GM23338 (cell line): Measurements from ENCODE around the gene SH3BP5. TPM values are rescaled to one million over a fixed set of nuclear protein-coding genes. Genes with fewer than 3 reads are reported as not detected.

Experiments used
- ATAC-seq: fragments of 200-7000 bp; cut with Tn5 transposase; 3 replicates; pipeline ENCODE4 v1.9.1; 2020
- DNase-seq: peaks from one replicate; pipeline ENCODE4 v3.0.0-alpha.2; 2015; ENCODE audit warnings: low spot score
- H2AFZ ChIP-seq: fragments of 200-600 bp; sonication (generic); 2 replicates; pipeline ENCODE4 v1.8.0; 2016; ENCODE audit warnings: antibody characterized with exemption, mild to moderate bottlenecking, moderate library complexity
- H3F3A ChIP-seq: fragments of 200-600 bp; sonication (generic); replicated peaks from 2 replicates; pipeline ENCODE4 v1.8.0; 2017; ENCODE audit warnings: antibody characterized with exemption, mixed run types, low read depth
- H3K27ac ChIP-seq: fragments of 200-600 bp; sonication (generic); 2 replicates; pipeline ENCODE4 v1.6.1; 2016; ENCODE audit warnings: low read depth
- H3K27me3 ChIP-seq: fragments of 200-600 bp; sonication (generic); 2 replicates; pipeline ENCODE4 v1.8.0; 2016; ENCODE audit warnings: mild to moderate bottlenecking, mixed run types, moderate library complexity; ENCODE audit not compliant: insufficient read depth
- H3K36me3 ChIP-seq: fragments of 200-600 bp; sonication (generic); 2 replicates; pipeline ENCODE4 v1.8.0; 2016; ENCODE audit warnings: mild to moderate bottlenecking; ENCODE audit not compliant: insufficient read depth
- H3K4me1 ChIP-seq: fragments of 200-600 bp; sonication (generic); 2 replicates; pipeline ENCODE4 v1.8.0; 2016; ENCODE audit warnings: mild to moderate bottlenecking, moderate library complexity; ENCODE audit not compliant: insufficient read depth
- H3K4me2 ChIP-seq: fragments of 200-600 bp; sonication (generic); 2 replicates; pipeline ENCODE4 v1.7.1; 2017; ENCODE audit warnings: mixed run types
- H3K4me3 ChIP-seq: fragments of 200-600 bp; sonication (generic); 2 replicates; pipeline ENCODE4 v1.6.1; 2016; ENCODE audit warnings: mixed run types
- H3K79me2 ChIP-seq: fragments of 200-600 bp; sonication (generic); replicated peaks from 2 replicates; pipeline ENCODE4 v1.8.0; 2017; ENCODE audit warnings: mild to moderate bottlenecking; ENCODE audit not compliant: insufficient read depth
- H3K9me2 ChIP-seq: fragments of 200-600 bp; sonication (generic); 2 replicates; pipeline ENCODE4 v1.8.0; 2017; ENCODE audit not compliant: insufficient read depth
- H4K20me1 ChIP-seq: fragments of 200-600 bp; sonication (generic); replicated peaks from 2 replicates; pipeline ENCODE4 v1.8.0; 2017; ENCODE audit warnings: mild to moderate bottlenecking; ENCODE audit not compliant: insufficient read depth
- H3K27ac Mint-ChIP-seq: 2 replicates; pipeline ENCODE4 v1.8.0; 2020; ENCODE audit warnings: inconsistent platforms, mild to moderate bottlenecking, moderate library complexity, mixed read lengths
- H3K27me3 Mint-ChIP-seq: 3 replicates; pipeline ENCODE4 v1.8.0; 2022; ENCODE audit warnings: low read depth, mild to moderate bottlenecking, moderate library complexity, mixed read lengths, inconsistent platforms; ENCODE audit not compliant: insufficient read depth, poor library complexity
- H3K36me3 Mint-ChIP-seq: 3 replicates; pipeline ENCODE4 v1.8.0; 2021; ENCODE audit warnings: low read depth, mild to moderate bottlenecking, inconsistent platforms, moderate library complexity, mixed read lengths
- H3K4me1 Mint-ChIP-seq: 3 replicates; pipeline ENCODE4 v1.8.0; 2020; ENCODE audit warnings: mild to moderate bottlenecking, inconsistent platforms, mixed read lengths
- H3K4me3 Mint-ChIP-seq: 3 replicates; pipeline ENCODE4 v1.8.0; 2021; ENCODE audit warnings: moderate library complexity, mild to moderate bottlenecking, inconsistent platforms, mixed read lengths
- H3K9me3 Mint-ChIP-seq: 3 replicates; pipeline ENCODE4 v1.8.0; 2020; ENCODE audit warnings: moderate library complexity, mild to moderate bottlenecking, inconsistent platforms, mixed read lengths
- NANOG ChIP-seq: IDR thresholded peaks from 2 replicates; pipeline ENCODE4 v1.6.1; 2016; ENCODE audit warnings: antibody characterized with exemption, borderline replicate concordance
- POLR2AphosphoS5 ChIP-seq: IDR thresholded peaks from 2 replicates; pipeline ENCODE4 v1.6.1; 2016; ENCODE audit warnings: antibody characterized with exemption, low read depth
- polyA plus RNA-seq: library from polyadenylated mRNA; unstranded; fragments of >200 nt; fragmentation: Nextera tagmentation; extraction: Ambion mirVana; gene quantifications from 2 replicates; pipeline ENCODE4 v1.2.1, GENCODE V29; 2016
- total RNA-seq: library from RNA; depleted of rRNA; stranded (reverse); fragments of >200 nt; shearing (Covaris generic); gene quantifications from 2 replicates; pipeline ENCODE4 v1.2.3, GENCODE V29; 2014
- TF ChIP-seq, protein P1 (sequence below): IDR thresholded peaks from one replicate; pipeline ENCODE4 v1.6.1; 2018; ENCODE audit warnings: antibody characterized with exemption; ENCODE audit not compliant: unreplicated experiment
- TF ChIP-seq, protein P2 (sequence below), 2 experiments: fragments of 200-600 bp in 1 of 2; sonication (generic) in 1 of 2; conservative IDR thresholded peaks; 2 replicates each; pipeline versions ENCODE4 v1.5.1 to v1.6.1; 2016 to 2017; ENCODE audit warnings: antibody characterized with exemption in 2 of 2, low read depth in 2 of 2, mild to moderate bottlenecking in 2 of 2, moderate library complexity in 1 of 2
- TF ChIP-seq, protein P3 (sequence below): fragments of 250-450 bp; sonication (Bioruptor Pico); IDR thresholded peaks from 2 replicates; pipeline ENCODE4 v1.5.0; 2020; ENCODE audit warnings: mild to moderate bottlenecking, moderate library complexity

The SH3BP5 gene
- total and polyA plus RNA-seq, 2 experiments from 2014 or later: 5.8 to 9.1 TPM

DNA sequence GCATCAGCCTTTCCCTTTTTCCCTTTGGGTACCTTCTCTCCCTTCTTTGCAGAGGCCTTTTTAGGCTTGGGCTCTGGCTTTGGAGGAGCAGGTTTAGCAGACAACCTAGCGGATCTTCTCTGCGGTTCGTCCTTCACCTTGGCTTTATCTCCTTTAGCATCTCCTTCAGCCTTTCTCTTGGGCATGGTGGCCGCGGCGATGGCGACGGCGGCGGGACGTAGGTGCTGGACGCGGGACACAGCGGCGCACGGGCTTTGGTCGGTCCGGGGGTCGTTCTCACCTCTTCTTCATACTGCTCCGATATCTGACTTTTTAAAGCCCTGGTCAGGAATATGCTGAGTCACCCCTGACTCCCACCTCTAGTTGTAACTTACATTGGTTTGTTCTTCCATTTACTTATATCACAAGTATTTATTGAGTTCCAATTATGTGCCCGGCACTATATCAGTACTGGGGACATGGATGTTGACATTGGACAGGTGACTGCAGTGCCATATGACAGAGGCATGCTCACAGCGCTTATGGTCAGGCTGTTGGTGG is 43.1 kb upstream of the SH3BP5 start:
- Histone ChIP-seq H3K36me3 (no peaks in the 10 kb centered on the region), H3K4me3 (no peak overlapping the region), H4K20me1 (no peaks in the 10 kb centered on the region), H3K9me2 (no peaks in the 10 kb centered on the region), H2AFZ (peak overlapping the region; percentile 84), H3F3A (no peaks in the 10 kb centered on the region), H3K4me2 (no peak overlapping the region), H3K27ac (no peak overlapping the region), H3K4me1 (no peaks in the 10 kb centered on the region; the same call in 1 of the 2 replicates), H3K79me2 (no peaks in the 10 kb centered on the region), H3K27me3 (no peaks in the 10 kb centered on the region)
- no peak overlapping the region for H3K27ac Mint-ChIP-seq
- H3K9me3 Mint-ChIP-seq: no peaks in the 10 kb centered on the region
- H3K4me3 Mint-ChIP-seq: no peak overlapping the region; the same call in 2 of the 3 replicates
- TF ChIP-seq, protein P1, sequence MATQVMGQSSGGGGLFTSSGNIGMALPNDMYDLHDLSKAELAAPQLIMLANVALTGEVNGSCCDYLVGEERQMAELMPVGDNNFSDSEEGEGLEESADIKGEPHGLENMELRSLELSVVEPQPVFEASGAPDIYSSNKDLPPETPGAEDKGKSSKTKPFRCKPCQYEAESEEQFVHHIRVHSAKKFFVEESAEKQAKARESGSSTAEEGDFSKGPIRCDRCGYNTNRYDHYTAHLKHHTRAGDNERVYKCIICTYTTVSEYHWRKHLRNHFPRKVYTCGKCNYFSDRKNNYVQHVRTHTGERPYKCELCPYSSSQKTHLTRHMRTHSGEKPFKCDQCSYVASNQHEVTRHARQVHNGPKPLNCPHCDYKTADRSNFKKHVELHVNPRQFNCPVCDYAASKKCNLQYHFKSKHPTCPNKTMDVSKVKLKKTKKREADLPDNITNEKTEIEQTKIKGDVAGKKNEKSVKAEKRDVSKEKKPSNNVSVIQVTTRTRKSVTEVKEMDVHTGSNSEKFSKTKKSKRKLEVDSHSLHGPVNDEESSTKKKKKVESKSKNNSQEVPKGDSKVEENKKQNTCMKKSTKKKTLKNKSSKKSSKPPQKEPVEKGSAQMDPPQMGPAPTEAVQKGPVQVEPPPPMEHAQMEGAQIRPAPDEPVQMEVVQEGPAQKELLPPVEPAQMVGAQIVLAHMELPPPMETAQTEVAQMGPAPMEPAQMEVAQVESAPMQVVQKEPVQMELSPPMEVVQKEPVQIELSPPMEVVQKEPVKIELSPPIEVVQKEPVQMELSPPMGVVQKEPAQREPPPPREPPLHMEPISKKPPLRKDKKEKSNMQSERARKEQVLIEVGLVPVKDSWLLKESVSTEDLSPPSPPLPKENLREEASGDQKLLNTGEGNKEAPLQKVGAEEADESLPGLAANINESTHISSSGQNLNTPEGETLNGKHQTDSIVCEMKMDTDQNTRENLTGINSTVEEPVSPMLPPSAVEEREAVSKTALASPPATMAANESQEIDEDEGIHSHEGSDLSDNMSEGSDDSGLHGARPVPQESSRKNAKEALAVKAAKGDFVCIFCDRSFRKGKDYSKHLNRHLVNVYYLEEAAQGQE: no peak
- TF ChIP-seq, protein P2, sequence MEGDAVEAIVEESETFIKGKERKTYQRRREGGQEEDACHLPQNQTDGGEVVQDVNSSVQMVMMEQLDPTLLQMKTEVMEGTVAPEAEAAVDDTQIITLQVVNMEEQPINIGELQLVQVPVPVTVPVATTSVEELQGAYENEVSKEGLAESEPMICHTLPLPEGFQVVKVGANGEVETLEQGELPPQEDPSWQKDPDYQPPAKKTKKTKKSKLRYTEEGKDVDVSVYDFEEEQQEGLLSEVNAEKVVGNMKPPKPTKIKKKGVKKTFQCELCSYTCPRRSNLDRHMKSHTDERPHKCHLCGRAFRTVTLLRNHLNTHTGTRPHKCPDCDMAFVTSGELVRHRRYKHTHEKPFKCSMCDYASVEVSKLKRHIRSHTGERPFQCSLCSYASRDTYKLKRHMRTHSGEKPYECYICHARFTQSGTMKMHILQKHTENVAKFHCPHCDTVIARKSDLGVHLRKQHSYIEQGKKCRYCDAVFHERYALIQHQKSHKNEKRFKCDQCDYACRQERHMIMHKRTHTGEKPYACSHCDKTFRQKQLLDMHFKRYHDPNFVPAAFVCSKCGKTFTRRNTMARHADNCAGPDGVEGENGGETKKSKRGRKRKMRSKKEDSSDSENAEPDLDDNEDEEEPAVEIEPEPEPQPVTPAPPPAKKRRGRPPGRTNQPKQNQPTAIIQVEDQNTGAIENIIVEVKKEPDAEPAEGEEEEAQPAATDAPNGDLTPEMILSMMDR (conservative IDR thresholded peaks at IDR 0.05; ENCODE audit: low read depth in 2 of 2): no peak
- TF ChIP-seq POLR2AphosphoS5 (no peak), NANOG (no peak)
- TF ChIP-seq, protein P3, sequence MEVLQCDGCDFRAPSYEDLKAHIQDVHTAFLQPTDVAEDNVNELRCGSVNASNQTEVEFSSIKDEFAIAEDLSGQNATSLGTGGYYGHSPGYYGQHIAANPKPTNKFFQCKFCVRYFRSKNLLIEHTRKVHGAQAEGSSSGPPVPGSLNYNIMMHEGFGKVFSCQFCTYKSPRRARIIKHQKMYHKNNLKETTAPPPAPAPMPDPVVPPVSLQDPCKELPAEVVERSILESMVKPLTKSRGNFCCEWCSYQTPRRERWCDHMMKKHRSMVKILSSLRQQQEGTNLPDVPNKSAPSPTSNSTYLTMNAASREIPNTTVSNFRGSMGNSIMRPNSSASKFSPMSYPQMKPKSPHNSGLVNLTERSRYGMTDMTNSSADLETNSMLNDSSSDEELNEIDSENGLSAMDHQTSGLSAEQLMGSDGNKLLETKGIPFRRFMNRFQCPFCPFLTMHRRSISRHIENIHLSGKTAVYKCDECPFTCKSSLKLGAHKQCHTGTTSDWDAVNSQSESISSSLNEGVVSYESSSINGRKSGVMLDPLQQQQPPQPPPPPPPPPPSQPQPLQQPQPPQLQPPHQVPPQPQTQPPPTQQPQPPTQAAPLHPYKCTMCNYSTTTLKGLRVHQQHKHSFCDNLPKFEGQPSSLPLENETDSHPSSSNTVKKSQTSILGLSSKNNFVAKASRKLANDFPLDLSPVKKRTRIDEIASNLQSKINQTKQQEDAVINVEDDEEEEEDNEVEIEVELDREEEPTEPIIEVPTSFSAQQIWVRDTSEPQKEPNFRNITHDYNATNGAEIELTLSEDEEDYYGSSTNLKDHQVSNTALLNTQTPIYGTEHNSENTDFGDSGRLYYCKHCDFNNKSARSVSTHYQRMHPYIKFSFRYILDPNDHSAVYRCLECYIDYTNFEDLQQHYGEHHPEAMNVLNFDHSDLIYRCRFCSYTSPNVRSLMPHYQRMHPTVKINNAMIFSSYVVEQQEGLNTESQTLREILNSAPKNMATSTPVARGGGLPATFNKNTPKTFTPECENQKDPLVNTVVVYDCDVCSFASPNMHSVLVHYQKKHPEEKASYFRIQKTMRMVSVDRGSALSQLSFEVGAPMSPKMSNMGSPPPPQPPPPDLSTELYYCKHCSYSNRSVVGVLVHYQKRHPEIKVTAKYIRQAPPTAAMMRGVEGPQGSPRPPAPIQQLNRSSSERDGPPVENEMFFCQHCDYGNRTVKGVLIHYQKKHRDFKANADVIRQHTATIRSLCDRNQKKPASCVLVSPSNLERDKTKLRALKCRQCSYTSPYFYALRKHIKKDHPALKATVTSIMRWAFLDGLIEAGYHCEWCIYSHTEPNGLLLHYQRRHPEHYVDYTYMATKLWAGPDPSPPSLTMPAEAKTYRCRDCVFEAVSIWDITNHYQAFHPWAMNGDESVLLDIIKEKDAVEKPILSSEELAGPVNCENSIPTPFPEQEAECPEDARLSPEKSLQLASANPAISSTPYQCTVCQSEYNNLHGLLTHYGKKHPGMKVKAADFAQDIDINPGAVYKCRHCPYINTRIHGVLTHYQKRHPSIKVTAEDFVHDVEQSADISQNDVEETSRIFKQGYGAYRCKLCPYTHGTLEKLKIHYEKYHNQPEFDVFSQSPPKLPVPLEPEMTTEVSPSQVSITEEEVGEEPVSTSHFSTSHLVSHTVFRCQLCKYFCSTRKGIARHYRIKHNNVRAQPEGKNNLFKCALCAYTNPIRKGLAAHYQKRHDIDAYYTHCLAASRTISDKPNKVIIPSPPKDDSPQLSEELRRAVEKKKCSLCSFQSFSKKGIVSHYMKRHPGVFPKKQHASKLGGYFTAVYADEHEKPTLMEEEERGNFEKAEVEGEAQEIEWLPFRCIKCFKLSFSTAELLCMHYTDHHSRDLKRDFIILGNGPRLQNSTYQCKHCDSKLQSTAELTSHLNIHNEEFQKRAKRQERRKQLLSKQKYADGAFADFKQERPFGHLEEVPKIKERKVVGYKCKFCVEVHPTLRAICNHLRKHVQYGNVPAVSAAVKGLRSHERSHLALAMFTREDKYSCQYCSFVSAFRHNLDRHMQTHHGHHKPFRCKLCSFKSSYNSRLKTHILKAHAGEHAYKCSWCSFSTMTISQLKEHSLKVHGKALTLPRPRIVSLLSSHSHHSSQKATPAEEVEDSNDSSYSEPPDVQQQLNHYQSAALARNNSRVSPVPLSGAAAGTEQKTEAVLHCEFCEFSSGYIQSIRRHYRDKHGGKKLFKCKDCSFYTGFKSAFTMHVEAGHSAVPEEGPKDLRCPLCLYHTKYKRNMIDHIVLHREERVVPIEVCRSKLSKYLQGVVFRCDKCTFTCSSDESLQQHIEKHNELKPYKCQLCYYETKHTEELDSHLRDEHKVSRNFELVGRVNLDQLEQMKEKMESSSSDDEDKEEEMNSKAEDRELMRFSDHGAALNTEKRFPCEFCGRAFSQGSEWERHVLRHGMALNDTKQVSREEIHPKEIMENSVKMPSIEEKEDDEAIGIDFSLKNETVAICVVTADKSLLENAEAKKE (CRISPR knock-in tag): no peak
- no peaks in the 10 kb centered on the region for H3K36me3 Mint-ChIP-seq
- DNase-seq: no peak
- peaks cover 5% of the 10 kb centered on the region; the same call in 2 of the 3 replicates for H3K4me1 Mint-ChIP-seq
- H3K27me3 Mint-ChIP-seq: peaks cover 4% of the 10 kb centered on the region
- ATAC-seq: no peak
